ENCODE data around the gene PSRC1. TPM values are rescaled to one million over a fixed set of nuclear protein-coding genes. Genes with fewer than 3 reads are reported as not detected.

The PSRC1 gene
- polyA plus RNA-seq, 1 of the 3 experiments (the other 2 are of a cell fraction) = 19.4 TPM

DNA sequence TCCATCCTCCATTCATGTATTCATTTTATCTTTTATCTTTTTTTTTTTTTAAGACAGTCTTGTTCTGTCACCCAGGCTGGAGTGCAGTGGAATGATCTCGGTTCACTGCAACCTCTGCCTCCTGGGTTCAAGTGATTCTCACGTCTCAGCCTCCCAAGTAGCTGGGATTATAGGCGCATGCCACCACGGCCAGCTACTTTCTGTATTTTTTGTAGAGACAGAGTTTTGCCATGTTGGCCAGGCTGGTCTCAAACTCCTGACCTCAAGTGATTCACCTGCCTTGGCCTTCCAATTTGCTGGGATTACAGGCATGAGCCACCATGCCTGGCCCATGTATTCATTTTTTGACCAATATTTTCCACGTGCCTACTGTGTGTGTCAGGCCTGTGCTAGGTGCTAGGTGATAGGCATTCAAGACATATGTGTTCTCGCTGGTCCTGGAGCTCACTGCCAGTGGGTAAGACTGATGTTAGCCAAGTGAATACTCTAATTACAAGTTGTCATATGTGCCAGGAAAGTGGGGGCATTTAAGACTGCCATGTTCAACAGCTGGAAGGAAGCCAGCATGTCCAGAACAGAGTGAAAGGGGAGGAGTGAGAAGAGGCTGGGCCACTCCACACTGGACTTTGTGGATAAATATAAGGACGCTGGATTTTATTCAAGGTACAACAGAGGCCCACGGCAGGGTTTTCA is 38.9 kb downstream of the PSRC1 start:
- TF ChIP-seq RXRA (IDR thresholded peaks at IDR 0.05; ENCODE audit: borderline replicate concordance, low read depth) (no peak), MEF2A (IDR thresholded peaks at IDR 0.05; ENCODE audit: borderline replicate concordance, low read depth) (no peak), RFX5 (IDR thresholded peaks at IDR 0.05; ENCODE audit: low read length) (no peak)
- TF ChIP-seq, protein P1, sequence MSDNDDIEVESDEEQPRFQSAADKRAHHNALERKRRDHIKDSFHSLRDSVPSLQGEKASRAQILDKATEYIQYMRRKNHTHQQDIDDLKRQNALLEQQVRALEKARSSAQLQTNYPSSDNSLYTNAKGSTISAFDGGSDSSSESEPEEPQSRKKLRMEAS (IDR thresholded peaks at IDR 0.05; ENCODE audit: low read depth) = no peak
- TF ChIP-seq, protein P2, sequence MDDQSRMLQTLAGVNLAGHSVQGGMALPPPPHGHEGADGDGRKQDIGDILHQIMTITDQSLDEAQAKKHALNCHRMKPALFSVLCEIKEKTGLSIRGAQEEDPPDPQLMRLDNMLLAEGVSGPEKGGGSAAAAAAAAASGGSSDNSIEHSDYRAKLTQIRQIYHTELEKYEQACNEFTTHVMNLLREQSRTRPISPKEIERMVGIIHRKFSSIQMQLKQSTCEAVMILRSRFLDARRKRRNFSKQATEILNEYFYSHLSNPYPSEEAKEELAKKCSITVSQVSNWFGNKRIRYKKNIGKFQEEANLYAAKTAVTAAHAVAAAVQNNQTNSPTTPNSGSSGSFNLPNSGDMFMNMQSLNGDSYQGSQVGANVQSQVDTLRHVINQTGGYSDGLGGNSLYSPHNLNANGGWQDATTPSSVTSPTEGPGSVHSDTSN (IDR thresholded peaks at IDR 0.05) = no peak
- TF ChIP-seq, protein P3, sequence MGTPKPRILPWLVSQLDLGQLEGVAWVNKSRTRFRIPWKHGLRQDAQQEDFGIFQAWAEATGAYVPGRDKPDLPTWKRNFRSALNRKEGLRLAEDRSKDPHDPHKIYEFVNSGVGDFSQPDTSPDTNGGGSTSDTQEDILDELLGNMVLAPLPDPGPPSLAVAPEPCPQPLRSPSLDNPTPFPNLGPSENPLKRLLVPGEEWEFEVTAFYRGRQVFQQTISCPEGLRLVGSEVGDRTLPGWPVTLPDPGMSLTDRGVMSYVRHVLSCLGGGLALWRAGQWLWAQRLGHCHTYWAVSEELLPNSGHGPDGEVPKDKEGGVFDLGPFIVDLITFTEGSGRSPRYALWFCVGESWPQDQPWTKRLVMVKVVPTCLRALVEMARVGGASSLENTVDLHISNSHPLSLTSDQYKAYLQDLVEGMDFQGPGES (IDR thresholded peaks at IDR 0.05; ENCODE audit: low read depth, low read length) = no peak
- Histone ChIP-seq H3K27ac (ENCODE audit: low read depth in 2 of 2, low read length in 1 of 2) (no peak overlapping the region), H3K4me2 (no peak overlapping the region), H2AFZ (ENCODE audit: low read depth) (no peak overlapping the region), H3K9ac (no peak overlapping the region), H3K79me2 (ENCODE audit: insufficient read depth) (no peaks in the 10 kb centered on the region), H3K9me2 (no peaks in the 10 kb centered on the region), H3K4me1 (ENCODE audit: control insufficient read depth in 1 of 2, insufficient read depth in 2 of 2, low read depth in 1 of 2, low read length in 1 of 2) (peaks cover 11 to 17% of the 10 kb centered on the region in 2 experiments; a peak in 2 of 4 replicates), H4K20me1 (ENCODE audit: insufficient read depth) (no peaks in the 10 kb centered on the region), H3K36me3 (replicated peaks in 1 of 2; ENCODE audit: control insufficient read depth in 1 of 2, insufficient read depth in 2 of 2, low read length in 1 of 2) (peaks cover 0 to 2% of the 10 kb centered on the region in 2 experiments), H3F3A (replicated peaks; ENCODE audit: insufficient read depth) (no peaks in the 10 kb centered on the region), H3K9me3 (no peaks in the 10 kb centered on the region), H3K4me3 (ENCODE audit: low read depth in 2 of 2, low read length in 1 of 2) (no peak overlapping the region), H3K27me3 (ENCODE audit: insufficient read depth) (no peaks in the 10 kb centered on the region)
- DNase-seq = no peak
- WGBS (ENCODE audit: low lambda C conversion rate) = 77% methylated on average over 8 of the region's 8 CpGs
- ChIA-PET CTCF (interaction anchor here (1.2 to 2.2 kb wide), 5 partner anchors 9 to 249 kb away, joined by 3 to 7 read pairs (median 4); partner anchors contain the start of gene CYB561D1), POLR2A (no interaction called here)

DNA sequence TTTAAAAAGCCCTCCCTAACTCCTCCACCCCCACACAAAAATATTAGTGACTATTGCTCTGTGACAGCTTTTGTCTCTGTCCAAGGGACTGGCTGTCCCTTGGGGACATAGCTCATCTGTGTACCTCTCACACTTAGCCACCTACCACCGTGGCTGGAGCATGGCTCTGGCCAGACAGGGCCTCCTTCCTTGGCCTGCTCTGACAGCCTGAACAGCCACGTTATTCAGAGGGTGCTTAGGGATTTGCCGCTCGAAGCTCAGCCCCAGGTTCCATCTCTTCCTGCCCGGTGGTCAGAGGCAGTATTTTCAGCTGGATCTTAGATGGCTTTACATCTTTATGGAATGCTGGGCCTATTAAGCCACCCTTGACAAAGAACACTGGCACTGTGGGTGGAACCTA is 39.7 kb downstream of the PSRC1 start:
- H3K9me3 ChIP-seq = no peaks in the 10 kb centered on the region
- DNase-seq = no peak
- H3K79me2 ChIP-seq (ENCODE audit: insufficient read depth) = no peaks in the 10 kb centered on the region
- H3K4me3 ChIP-seq (ENCODE audit: low read depth in 2 of 2, low read length in 1 of 2) = no peak overlapping the region
- no peaks in the 10 kb centered on the region for H3K27me3 ChIP-seq (ENCODE audit: insufficient read depth)
- 52% methylated on average over 3 of the region's 5 CpGs for WGBS (ENCODE audit: low lambda C conversion rate)
- peaks cover 11 to 14% of the 10 kb centered on the region in 2 experiments; a peak in 2 of 4 replicates for H3K4me1 ChIP-seq (ENCODE audit: control insufficient read depth in 1 of 2, insufficient read depth in 2 of 2, low read depth in 1 of 2, low read length in 1 of 2)
- no peak overlapping the region for H2AFZ ChIP-seq (ENCODE audit: low read depth)
- no peak overlapping the region for H3K4me2 ChIP-seq
- CTCF ChIA-PET = interaction anchor here (1.2 to 2.2 kb wide), 4 partner anchors 10 to 250 kb away, joined by 3 to 7 read pairs (median 5); partner anchors contain the start of gene CYB561D1
- no peak overlapping the region for H3K9ac ChIP-seq
- POLR2A ChIA-PET = no interaction called here
- H4K20me1 ChIP-seq (ENCODE audit: insufficient read depth) = no peaks in the 10 kb centered on the region
- peaks cover 0 to 10% of the 10 kb centered on the region in 2 experiments for H3K36me3 ChIP-seq (replicated peaks in 1 of 2; ENCODE audit: control insufficient read depth in 1 of 2, insufficient read depth in 2 of 2, low read length in 1 of 2)
- H3K27ac ChIP-seq (ENCODE audit: low read depth in 2 of 2, low read length in 1 of 2) = no peak overlapping the region
- H3K9me2 ChIP-seq = no peaks in the 10 kb centered on the region
- peaks cover 5% of the 10 kb centered on the region for H3F3A ChIP-seq (replicated peaks; ENCODE audit: insufficient read depth)
- no peak for TF ChIP-seq FOXJ3 (CRISPR knock-in tag; IDR thresholded peaks at IDR 0.05)
- TF ChIP-seq, protein P2 (IDR thresholded peaks at IDR 0.05) = no peak
- TF ChIP-seq, protein P4, sequence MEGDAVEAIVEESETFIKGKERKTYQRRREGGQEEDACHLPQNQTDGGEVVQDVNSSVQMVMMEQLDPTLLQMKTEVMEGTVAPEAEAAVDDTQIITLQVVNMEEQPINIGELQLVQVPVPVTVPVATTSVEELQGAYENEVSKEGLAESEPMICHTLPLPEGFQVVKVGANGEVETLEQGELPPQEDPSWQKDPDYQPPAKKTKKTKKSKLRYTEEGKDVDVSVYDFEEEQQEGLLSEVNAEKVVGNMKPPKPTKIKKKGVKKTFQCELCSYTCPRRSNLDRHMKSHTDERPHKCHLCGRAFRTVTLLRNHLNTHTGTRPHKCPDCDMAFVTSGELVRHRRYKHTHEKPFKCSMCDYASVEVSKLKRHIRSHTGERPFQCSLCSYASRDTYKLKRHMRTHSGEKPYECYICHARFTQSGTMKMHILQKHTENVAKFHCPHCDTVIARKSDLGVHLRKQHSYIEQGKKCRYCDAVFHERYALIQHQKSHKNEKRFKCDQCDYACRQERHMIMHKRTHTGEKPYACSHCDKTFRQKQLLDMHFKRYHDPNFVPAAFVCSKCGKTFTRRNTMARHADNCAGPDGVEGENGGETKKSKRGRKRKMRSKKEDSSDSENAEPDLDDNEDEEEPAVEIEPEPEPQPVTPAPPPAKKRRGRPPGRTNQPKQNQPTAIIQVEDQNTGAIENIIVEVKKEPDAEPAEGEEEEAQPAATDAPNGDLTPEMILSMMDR (IDR thresholded peaks at IDR 0.05) = no peak
- TF ChIP-seq JUND (IDR thresholded peaks at IDR 0.05) = no peak
- TF ChIP-seq EP300 (IDR thresholded peaks at IDR 0.05; ENCODE audit: borderline replicate concordance in 1 of 2, low read depth in 1 of 2, low read length in 1 of 2) = no peak
- TF ChIP-seq POLR2AphosphoS5 (IDR thresholded peaks at IDR 0.05; ENCODE audit: low read depth, low read length) = no peak
- TF ChIP-seq, protein P5, sequence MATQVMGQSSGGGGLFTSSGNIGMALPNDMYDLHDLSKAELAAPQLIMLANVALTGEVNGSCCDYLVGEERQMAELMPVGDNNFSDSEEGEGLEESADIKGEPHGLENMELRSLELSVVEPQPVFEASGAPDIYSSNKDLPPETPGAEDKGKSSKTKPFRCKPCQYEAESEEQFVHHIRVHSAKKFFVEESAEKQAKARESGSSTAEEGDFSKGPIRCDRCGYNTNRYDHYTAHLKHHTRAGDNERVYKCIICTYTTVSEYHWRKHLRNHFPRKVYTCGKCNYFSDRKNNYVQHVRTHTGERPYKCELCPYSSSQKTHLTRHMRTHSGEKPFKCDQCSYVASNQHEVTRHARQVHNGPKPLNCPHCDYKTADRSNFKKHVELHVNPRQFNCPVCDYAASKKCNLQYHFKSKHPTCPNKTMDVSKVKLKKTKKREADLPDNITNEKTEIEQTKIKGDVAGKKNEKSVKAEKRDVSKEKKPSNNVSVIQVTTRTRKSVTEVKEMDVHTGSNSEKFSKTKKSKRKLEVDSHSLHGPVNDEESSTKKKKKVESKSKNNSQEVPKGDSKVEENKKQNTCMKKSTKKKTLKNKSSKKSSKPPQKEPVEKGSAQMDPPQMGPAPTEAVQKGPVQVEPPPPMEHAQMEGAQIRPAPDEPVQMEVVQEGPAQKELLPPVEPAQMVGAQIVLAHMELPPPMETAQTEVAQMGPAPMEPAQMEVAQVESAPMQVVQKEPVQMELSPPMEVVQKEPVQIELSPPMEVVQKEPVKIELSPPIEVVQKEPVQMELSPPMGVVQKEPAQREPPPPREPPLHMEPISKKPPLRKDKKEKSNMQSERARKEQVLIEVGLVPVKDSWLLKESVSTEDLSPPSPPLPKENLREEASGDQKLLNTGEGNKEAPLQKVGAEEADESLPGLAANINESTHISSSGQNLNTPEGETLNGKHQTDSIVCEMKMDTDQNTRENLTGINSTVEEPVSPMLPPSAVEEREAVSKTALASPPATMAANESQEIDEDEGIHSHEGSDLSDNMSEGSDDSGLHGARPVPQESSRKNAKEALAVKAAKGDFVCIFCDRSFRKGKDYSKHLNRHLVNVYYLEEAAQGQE (IDR thresholded peaks at IDR 0.05; ENCODE audit: low read depth, low read length) = no peak
- no peak for TF ChIP-seq ELF1 (IDR thresholded peaks at IDR 0.05)
- no peak for TF ChIP-seq RCOR1 (IDR thresholded peaks at IDR 0.05; ENCODE audit: low read length)

Data from SK-N-SH (cell line).